ENCODE results near the gene TMEM94.

Gene TMEM94

GRCh38 chr17:75494326-75494877, 38.0 kb downstream of the TMEM94 start:
- in situ Hi-C loops (cut with HindIII; ENCODE audit: low sequenced_read_pairs): no loop called here

- in situ Hi-C loops (cut with HindIII; ENCODE audit: low sequenced_read_pairs): no loop called here
Measured at GRCh38 chr17:75496005-75496404, 39.6 kb downstream of the TMEM94 start.

GRCh38 chr17:75498039-75498725, 41.7 kb downstream of the TMEM94 start:
- in situ Hi-C loops (cut with HindIII; ENCODE audit: low sequenced_read_pairs): no loop called here

GRCh38 chr17:75498726-75499213, 42.3 kb downstream of the TMEM94 start:
- in situ Hi-C loops (cut with HindIII; ENCODE audit: low sequenced_read_pairs): no loop called here

- in situ Hi-C loops (cut with HindIII; ENCODE audit: low sequenced_read_pairs): no loop called here
Measured at GRCh38 chr17:75499313-75500022, 43.0 kb downstream of the TMEM94 start.

GRCh38 chr17:75500419-75501216, 44.2 kb downstream of the TMEM94 start:
- in situ Hi-C loops (cut with HindIII; ENCODE audit: low sequenced_read_pairs): no loop called here

GRCh38 chr17:75501378-75502071, 45.1 kb downstream of the TMEM94 start:
- in situ Hi-C loops (cut with HindIII; ENCODE audit: low sequenced_read_pairs): no loop called here

- in situ Hi-C loops (cut with HindIII; ENCODE audit: low sequenced_read_pairs): no loop called here
Measured at GRCh38 chr17:75502072-75502720, 45.8 kb downstream of the TMEM94 start.

- in situ Hi-C loops (cut with HindIII; ENCODE audit: low sequenced_read_pairs): no loop called here
Measured at GRCh38 chr17:75502721-75503329, 46.4 kb downstream of the TMEM94 start.

GRCh38 chr17:75503337-75503950, 47.0 kb downstream of the TMEM94 start:
- in situ Hi-C loops (cut with HindIII; ENCODE audit: low sequenced_read_pairs): no loop called here

- in situ Hi-C loops (cut with HindIII; ENCODE audit: low sequenced_read_pairs): no loop called here
Measured at GRCh38 chr17:75503976-75504346, 47.5 kb downstream of the TMEM94 start.

- in situ Hi-C loops (cut with HindIII; ENCODE audit: low sequenced_read_pairs): no loop called here
Measured at GRCh38 chr17:75504347-75505151, 48.1 kb downstream of the TMEM94 start.

- in situ Hi-C loops (cut with HindIII; ENCODE audit: low sequenced_read_pairs): no loop called here
Measured at GRCh38 chr17:75505152-75505409, 48.6 kb downstream of the TMEM94 start.

- in situ Hi-C loops (cut with HindIII; ENCODE audit: low sequenced_read_pairs): no loop called here
Measured at GRCh38 chr17:75505640-75506039, 49.2 kb downstream of the TMEM94 start.

GRCh38 chr17:75506134-75506533, 49.7 kb downstream of the TMEM94 start:
- in situ Hi-C loops (cut with HindIII; ENCODE audit: low sequenced_read_pairs): no loop called here

- in situ Hi-C loops (cut with HindIII; ENCODE audit: low sequenced_read_pairs): no loop called here
Measured at GRCh38 chr17:75506888-75507287, 50.5 kb downstream of the TMEM94 start.

- in situ Hi-C loops (cut with HindIII; ENCODE audit: low sequenced_read_pairs): no loop called here
Measured at GRCh38 chr17:75507733-75508719, 51.6 kb downstream of the TMEM94 start.

GRCh38 chr17:75508931-75509361, 52.5 kb downstream of the TMEM94 start:
- in situ Hi-C loops (cut with HindIII; ENCODE audit: low sequenced_read_pairs): no loop called here
